Stimulated activated CD8-positive, alpha-beta memory T cell treated with anti-CD3 and anti-CD28 coated beads, Interleukin-15, amount 100 ng/mL, for 1 hour (primary cell): ENCODE results near the gene SOWAHA.

ENCODE experiments used
- DNase-seq: peaks from one replicate; pipeline ENCODE4 v3.0.0-alpha.2; 2020; ENCODE audit warnings: low read depth

The SOWAHA gene

GRCh38 chr5:132827943-132828673, 15.0 kb downstream of the SOWAHA start:
- no peak for DNase-seq

DNA sequence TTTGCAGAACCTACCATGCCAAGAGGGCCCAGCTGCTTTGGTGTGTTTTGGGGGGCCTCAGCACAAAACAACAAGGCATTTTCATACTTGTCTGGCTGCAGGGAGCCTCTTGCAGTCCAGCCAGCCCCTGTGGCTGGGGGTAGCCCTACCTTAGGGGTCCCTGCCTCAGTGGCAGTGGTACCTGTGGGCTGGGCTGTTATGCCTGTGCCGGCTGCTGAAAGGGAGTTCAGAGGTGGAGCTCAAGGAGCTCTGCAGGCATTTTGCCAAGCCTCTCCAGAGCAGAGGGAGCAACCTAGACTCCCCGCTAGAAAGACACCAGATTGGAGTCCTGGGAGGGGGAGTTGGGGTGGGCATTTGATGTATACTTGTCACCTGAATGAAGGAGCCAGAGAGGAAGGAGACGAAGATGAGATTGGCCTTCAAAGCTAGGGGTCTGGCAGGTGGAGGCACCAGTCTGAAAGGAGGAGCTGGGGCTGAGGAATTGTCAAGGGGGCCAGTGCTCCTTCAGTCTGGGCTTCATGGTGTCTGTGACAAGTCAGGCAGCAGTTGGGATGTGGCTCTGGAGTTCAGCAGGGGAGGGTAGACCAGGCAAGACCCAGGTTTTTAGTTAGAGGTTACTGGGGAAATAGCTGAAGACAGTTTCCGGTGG, 15.9 kb downstream of the SOWAHA start:
- no peak for DNase-seq

DNA sequence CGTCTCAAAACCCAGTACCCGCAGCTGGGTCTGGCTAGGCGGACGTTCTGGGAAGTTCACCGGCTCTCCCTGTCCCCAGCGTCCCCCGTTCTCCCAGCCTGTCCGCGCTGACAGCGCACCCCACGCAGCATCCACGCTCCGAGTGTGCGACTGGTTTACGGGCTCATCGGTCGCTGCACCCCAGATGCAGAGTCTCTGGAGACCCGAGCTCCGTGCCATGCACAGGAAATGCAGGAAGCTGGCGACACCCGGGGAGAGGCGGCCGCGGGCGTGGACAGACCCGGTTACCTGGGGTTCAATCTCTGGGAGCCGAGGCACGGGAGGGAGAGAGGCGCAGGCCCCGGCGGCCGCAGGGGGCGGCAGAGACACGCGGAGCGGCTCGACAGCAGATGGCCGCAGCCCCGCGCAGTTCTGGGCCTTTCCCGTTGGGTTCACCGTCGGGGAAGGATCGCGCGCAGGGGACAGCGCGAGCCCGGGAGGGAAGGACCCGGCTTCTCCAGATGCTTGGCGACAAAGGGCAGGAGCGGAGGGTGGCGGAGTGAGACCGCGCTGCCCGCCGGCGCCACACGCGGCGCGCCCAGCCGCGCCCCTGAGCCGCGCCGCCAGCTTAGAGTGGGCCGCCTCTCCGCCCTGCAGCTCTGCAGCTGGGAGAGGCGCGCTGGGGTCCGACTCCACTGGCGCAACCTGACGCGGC, 16.8 kb downstream of the SOWAHA start:
- DNase-seq: peak; percentile 35

- no peak for DNase-seq
Observed at GRCh38 chr5:132830436-132831094, 17.5 kb downstream of the SOWAHA start, which contains the start of gene SHROOM1. Gene SHROOM1, minus strand, starts transcription at chr5:132830647. Its CDS starts 4,507 bp downstream, at chr5:132826140.

DNA sequence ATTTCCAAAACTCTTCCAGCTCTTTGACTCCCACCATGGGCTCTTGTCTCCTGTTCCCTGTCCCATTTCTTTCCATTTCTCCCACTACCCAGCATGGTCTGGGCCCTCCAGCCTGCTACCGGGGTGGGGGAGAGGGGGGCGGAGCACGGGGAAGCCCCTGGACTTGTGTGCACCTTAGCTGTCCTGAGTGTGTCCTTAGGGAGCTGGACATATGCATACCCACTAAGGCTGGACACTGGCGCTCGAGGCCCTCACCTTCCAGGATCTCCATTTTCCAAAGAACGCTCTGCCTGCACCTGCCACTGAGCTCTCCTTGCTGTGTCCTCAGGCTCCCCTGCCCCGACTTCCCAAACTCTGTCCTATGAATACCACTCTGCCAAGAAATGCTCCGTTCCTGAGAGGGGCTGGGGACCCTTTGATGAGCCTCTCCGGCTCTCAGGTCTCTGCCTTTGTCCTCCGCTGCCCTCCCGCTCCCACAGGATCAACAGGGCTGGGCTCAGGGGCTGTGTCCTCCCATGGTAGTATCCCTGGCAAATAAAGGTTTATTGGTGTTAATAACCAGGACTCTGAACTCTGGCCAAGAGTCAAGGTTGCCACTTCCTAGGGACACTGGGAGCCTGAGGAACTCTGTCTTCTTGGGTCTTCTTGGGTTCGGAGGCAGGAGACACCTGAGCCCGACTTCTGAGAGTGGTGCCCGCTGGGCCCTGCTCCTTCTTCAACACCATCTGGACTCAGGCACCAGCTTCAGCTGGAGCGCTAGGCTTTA, 18.2 kb downstream of the SOWAHA start:
- DNase-seq: no peak

GRCh38 chr5:132832612-132833011, 19.5 kb downstream of the SOWAHA start:
- no peak for DNase-seq

GRCh38 chr5:132834057-132834456, 21.0 kb downstream of the SOWAHA start:
- DNase-seq: no peak

- no peak for DNase-seq
Observed at GRCh38 chr5:132836852-132837251, 23.8 kb downstream of the SOWAHA start.

GRCh38 chr5:132837868-132838267, 24.8 kb downstream of the SOWAHA start:
- DNase-seq: no peak

DNA sequence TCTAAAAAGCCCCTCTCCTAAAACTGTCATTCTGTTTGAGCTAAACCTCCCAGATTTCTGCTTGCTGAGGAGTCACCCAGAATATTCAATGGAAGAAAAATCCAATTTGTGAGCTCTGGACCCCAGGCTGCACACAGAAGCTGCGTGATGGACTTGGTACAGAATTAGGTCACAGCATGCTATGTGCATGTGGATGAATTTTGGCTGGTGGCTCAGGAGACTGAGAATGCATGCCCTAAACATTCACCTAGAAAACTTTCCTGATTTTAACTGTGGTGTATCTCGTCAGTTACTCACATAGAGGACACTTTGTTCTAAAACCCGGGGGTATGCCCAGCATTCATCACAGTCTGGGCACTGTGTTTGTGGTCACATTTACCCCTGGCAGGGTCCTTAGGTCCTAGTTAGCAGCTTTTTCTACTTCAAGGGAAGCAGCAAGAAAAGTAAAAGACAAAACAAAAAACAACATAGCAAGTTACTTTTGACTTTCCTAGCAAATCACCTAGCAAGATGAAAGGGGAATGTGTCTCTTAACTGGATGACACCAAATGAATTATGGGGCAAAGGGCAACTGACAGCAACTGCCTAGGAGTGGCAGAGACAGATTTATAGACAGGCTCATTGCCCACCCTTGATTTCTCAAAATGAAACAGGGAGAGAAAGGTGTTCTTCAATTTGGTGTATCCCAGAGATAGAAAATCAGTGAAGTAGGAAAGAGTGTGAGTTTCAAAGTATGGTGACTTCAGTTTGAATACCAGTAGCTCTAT, 25.6 kb downstream of the SOWAHA start:
- no peak for DNase-seq

- DNase-seq: no peak
Observed at GRCh38 chr5:132839426-132840301, 26.6 kb downstream of the SOWAHA start.

DNA sequence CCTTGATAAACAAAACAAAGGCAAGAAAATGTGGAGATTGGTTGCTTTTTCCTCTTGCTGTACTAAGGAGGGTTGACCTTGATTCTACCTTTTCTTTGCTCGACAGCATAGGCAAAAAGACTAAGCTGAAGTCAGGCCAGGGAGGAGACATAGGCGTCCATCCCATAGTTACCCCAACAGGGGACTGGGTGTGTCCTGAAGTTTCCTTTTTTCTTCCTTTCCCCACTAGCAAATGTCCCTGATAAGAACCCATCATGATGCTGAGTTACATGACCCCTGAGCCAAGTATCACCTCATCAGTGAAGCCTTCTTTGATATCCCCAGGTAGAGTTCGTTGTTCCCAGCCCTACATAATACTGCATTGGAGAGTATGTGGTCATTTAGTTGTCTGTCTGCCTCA, 27.2 kb downstream of the SOWAHA start:
- DNase-seq: no peak

GRCh38 chr5:132840896-132841295, 27.8 kb downstream of the SOWAHA start:
- DNase-seq: no peak

- DNase-seq: no peak
Observed at GRCh38 chr5:132841305-132841704, 28.2 kb downstream of the SOWAHA start.

DNA sequence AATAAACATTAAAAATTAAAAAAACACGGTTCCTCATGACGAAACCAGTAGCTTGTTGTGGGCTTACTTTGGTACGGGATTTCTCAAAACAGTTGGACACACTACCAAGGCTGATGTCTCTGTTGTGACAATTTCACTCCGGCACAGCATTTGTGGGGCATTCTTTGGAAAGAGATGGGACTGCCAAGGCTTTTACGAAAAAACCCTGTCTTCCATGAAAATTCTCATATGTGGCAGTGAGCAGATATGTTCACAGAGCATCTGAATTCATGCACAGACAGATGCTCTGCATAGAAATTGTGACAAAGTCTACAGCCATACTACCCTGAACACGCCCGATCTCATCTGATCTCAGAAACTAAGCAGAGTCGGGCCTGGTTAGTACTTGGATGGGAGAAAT, 35.2 kb downstream of the SOWAHA start:
- no peak for DNase-seq

DNA sequence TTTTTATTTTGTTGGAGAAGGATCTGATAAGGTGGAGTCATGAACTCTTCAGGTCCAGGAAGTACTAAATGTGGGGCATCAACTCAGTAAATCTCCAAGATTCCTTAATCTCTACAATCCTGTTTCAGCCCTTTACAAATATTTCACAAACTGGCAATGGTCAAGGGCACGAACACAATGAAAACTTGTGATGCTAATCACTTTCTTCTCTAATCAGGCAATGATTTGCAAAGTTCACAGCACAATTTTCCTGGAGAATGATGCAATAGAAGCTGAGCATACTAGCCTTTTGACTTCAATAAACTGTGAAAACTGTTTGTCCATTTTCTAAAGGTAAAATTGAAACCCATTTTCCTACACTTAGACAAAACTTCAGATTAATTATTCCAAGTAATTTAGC, 36.2 kb downstream of the SOWAHA start:
- no peak for DNase-seq

GRCh38 chr5:132850066-132850465, 37.0 kb downstream of the SOWAHA start:
- DNase-seq: no peak

DNA sequence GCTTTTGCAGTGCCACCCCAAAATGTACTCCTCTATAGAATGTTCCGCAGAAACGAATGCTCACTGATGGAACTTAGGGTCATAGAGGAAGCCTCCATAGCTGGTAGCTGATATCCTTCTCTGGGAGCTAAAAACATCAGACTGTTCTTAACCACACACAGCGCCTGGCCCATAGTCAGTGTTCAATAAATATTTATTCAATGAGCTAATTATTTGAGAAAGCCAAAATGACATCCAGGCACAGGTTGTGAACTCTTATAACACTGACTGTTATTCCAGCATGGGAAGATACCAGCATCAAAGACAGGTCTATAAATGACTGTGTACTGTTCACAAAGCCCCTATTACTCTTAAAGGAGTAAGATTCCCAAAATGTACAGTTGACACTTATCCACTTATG, 40.2 kb downstream of the SOWAHA start:
- DNase-seq: no peak

DNA sequence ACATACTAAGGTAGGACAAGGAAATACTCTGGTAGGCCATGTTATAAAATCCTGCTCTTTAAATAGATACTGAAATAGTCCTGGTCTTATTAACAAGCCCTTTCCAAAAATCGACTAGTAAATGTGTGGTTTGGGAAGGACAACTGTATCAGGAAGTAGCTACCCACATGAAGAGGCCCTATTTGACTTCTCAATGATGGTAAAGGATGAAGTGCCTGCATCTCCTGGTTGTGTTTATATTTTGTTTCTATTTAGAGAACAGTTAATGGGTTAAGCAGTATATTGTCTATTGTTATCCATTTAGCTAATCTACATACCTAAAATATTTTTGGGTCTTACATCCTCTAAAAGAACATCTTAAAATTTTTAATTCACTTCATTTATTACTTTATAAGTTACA, 40.7 kb downstream of the SOWAHA start:
- DNase-seq: no peak

DNA sequence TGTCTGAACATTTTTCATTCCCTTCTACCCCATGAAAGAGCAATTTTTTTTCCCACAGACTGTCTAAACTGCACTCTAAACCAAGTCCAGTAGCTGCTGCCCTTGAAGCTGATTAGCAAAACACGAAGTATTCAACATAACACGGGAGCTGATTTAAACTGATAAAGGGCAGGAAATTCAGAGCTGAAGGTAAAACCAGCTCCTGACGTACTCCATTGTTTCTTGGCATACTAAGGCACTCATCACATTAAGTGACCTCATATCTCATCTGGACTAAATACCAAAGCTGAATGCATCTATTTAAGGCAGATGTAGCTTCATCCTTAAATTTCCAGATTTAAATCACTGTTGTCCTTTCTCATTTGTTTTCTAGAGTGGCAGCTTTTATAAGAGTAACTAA, 41.2 kb downstream of the SOWAHA start:
- DNase-seq: no peak
